ENCODE results near the gene CLDN22.

Gene CLDN22

GRCh38 chr4:183344523-183345255 lies 24.6 kb upstream of the CLDN22 start:
- Histone ChIP-seq H2AFZ (no peak overlapping the region), H3K27me3 (ENCODE audit: control insufficient read depth, insufficient read depth, low read length) (no peaks in the 10 kb centered on the region), H3K4me3 (ENCODE audit: low read depth, low read length) (no peak overlapping the region), H3K9me3 (ENCODE audit: control insufficient read depth, low read length) (no peaks in the 10 kb centered on the region), H3K9ac (no peak overlapping the region), H3K4me1 (no peaks in the 10 kb centered on the region), H3K27ac (no peak overlapping the region), H3K4me2 (ENCODE audit: low read length) (no peak overlapping the region), H3K79me2 (no peaks in the 10 kb centered on the region), H3K36me3 (ENCODE audit: control insufficient read depth, insufficient read depth, low read length) (no peaks in the 10 kb centered on the region)
- no peak for TF ChIP-seq CTCF (IDR thresholded peaks at IDR 0.05)

GRCh38 chr4:183343730-183344129 lies 23.7 kb upstream of the CLDN22 start:
- Histone ChIP-seq H3K27ac (no peak overlapping the region), H3K4me2 (ENCODE audit: low read length) (no peak overlapping the region), H2AFZ (no peak overlapping the region), H3K4me1 (no peaks in the 10 kb centered on the region), H3K79me2 (no peaks in the 10 kb centered on the region), H3K4me3 (ENCODE audit: low read depth, low read length) (no peak overlapping the region), H3K36me3 (ENCODE audit: control insufficient read depth, insufficient read depth, low read length) (no peaks in the 10 kb centered on the region), H3K9ac (no peak overlapping the region), H3K27me3 (ENCODE audit: control insufficient read depth, insufficient read depth, low read length) (no peaks in the 10 kb centered on the region), H3K9me3 (ENCODE audit: control insufficient read depth, low read length) (no peaks in the 10 kb centered on the region)
- no peak for TF ChIP-seq CTCF (IDR thresholded peaks at IDR 0.05)

- no peaks in the 10 kb centered on the region for H3K79me2 ChIP-seq
- H3K4me1 ChIP-seq: no peaks in the 10 kb centered on the region
- H3K27ac ChIP-seq: no peak overlapping the region
- no peak overlapping the region for H3K4me2 ChIP-seq (ENCODE audit: low read length)
- H2AFZ ChIP-seq: no peak overlapping the region
- no peaks in the 10 kb centered on the region for H3K36me3 ChIP-seq (ENCODE audit: control insufficient read depth, insufficient read depth, low read length)
- H3K9ac ChIP-seq: no peak overlapping the region
- H3K27me3 ChIP-seq (ENCODE audit: control insufficient read depth, insufficient read depth, low read length): no peaks in the 10 kb centered on the region
- H3K4me3 ChIP-seq (ENCODE audit: low read depth, low read length): no peak overlapping the region
- no peak for TF ChIP-seq CTCF (IDR thresholded peaks at IDR 0.05)
- no peaks in the 10 kb centered on the region for H3K9me3 ChIP-seq (ENCODE audit: control insufficient read depth, low read length)
These were observed 22.8 kb upstream of the CLDN22 start for GRCh38 chr4:183342541-183343533.

- Histone ChIP-seq H2AFZ (no peak overlapping the region), H3K79me2 (no peaks in the 10 kb centered on the region), H3K4me1 (peaks cover 7% of the 10 kb centered on the region), H3K4me2 (ENCODE audit: low read length) (no peak overlapping the region), H3K9me3 (ENCODE audit: control insufficient read depth, low read length) (no peaks in the 10 kb centered on the region), H3K36me3 (ENCODE audit: control insufficient read depth, insufficient read depth, low read length) (no peaks in the 10 kb centered on the region), H3K27ac (no peak overlapping the region), H3K4me3 (ENCODE audit: low read depth, low read length) (no peak overlapping the region), H3K27me3 (ENCODE audit: control insufficient read depth, insufficient read depth, low read length) (no peaks in the 10 kb centered on the region), H3K9ac (no peak overlapping the region)
- no peak for TF ChIP-seq CTCF (IDR thresholded peaks at IDR 0.05)
These were observed 17.8 kb upstream of the CLDN22 start for GRCh38 chr4:183337833-183338232.
